WTC11 (cell line): ENCODE measurements around the gene NAPB.

Experiments
- CREB1 ChIP-seq: sonication (generic); formaldehyde crosslinking; IDR thresholded peaks from 2 replicates; pipeline ENCODE4 v1.8.0; 2023; ENCODE audit warnings: mild to moderate bottlenecking, missing genetic modification reagents
- CTCF ChIP-seq: fragments of 200-600 bp; IDR thresholded peaks from 2 replicates; pipeline ENCODE4 v1.8.0; 2022; ENCODE audit warnings: antibody characterized with exemption
- ELF4 ChIP-seq: sonication (generic); formaldehyde crosslinking; IDR thresholded peaks from 2 replicates; pipeline ENCODE4 v1.8.1; 2022; ENCODE audit warnings: low read depth, mild to moderate bottlenecking, moderate library complexity, missing genetic modification reagents
- FOXJ3 ChIP-seq: sonication (generic); formaldehyde crosslinking; IDR thresholded peaks from 2 replicates; pipeline ENCODE4 v1.9.0; 2021; ENCODE audit warnings: missing genetic modification reagents, mild to moderate bottlenecking, borderline replicate concordance
- GTF2I ChIP-seq: fragments of 250-450 bp; sonication (Bioruptor Pico); conservative IDR thresholded peaks from 2 replicates; pipeline ENCODE4 v1.4.0; 2021; ENCODE audit warnings: mild to moderate bottlenecking
- JUN ChIP-seq: sonication (generic); formaldehyde crosslinking; IDR thresholded peaks from 2 replicates; pipeline ENCODE4 v1.8.0; 2023; ENCODE audit warnings: mild to moderate bottlenecking, missing genetic modification reagents
- ZNF138 ChIP-seq: sonication (generic); formaldehyde crosslinking; conservative IDR thresholded peaks from 2 replicates; pipeline ENCODE4 v1.8.1; 2022; ENCODE audit warnings: mild to moderate bottlenecking, moderate library complexity, missing genetic modification reagents
- ZNF416 ChIP-seq: fragments of 250-450 bp; sonication (Bioruptor Pico); IDR thresholded peaks from 2 replicates; pipeline ENCODE4 v1.9.0; 2021; ENCODE audit warnings: mild to moderate bottlenecking, inconsistent platforms
- TF ChIP-seq, protein P1 (sequence below): sonication (generic); formaldehyde crosslinking; IDR thresholded peaks from 2 replicates; pipeline ENCODE4 v1.8.1; 2022; ENCODE audit warnings: mild to moderate bottlenecking, missing genetic modification reagents, moderate library complexity, borderline replicate concordance

GRCh38 chr20:23414526-23415188, 6.6 kb downstream of the NAPB start:
- TF ChIP-seq JUN (CRISPR knock-in tag) (no peak), ZNF416 (CRISPR knock-in tag) (no peak), CREB1 (no peak), CTCF (no peak), FOXJ3 (CRISPR knock-in tag) (no peak), ELF4 (CRISPR knock-in tag) (no peak), GTF2I (no peak), ZNF138 (CRISPR knock-in tag) (no peak)
- TF ChIP-seq, protein P1, sequence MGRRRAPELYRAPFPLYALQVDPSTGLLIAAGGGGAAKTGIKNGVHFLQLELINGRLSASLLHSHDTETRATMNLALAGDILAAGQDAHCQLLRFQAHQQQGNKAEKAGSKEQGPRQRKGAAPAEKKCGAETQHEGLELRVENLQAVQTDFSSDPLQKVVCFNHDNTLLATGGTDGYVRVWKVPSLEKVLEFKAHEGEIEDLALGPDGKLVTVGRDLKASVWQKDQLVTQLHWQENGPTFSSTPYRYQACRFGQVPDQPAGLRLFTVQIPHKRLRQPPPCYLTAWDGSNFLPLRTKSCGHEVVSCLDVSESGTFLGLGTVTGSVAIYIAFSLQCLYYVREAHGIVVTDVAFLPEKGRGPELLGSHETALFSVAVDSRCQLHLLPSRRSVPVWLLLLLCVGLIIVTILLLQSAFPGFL (CRISPR knock-in tag): no peak
